ENCODE measurements around the gene SPEG. TPM values are rescaled to one million over a fixed set of nuclear protein-coding genes. Genes with fewer than 3 reads are reported as not detected.

The SPEG gene
- total and polyA plus RNA-seq, 2 of the 13 experiments (the other 11 are each of a cell fraction or from before 2014, with no cell fraction given) = 0.18 to 0.24 TPM

GRCh38 chr2:219543596-219544358 is 109.1 kb downstream of the SPEG start, which contains the start of the genes CHPF and TMEM198:
TSS of gene CHPF (minus strand) at chr2:219543809. CDS start at chr2:219543538, 271 bp downstream.
TSS of gene TMEM198 (plus strand) at chr2:219544028. CDS start at chr2:219544728, 700 bp downstream.
- BruUV-seq (replicated peaks) = no TSS peak
- Histone ChIP-seq H3K27me3 (ENCODE audit: control insufficient read depth in 1 of 2, insufficient read depth in 2 of 2, low read length in 2 of 2) (no peaks in the 10 kb centered on the region; a peak in 1 of 5 replicates), H3K4me1 (ENCODE audit: insufficient read depth, low read length) (peaks cover 51% of the 10 kb centered on the region), H3K9me3 (ENCODE audit: low read length) (no peaks in the 10 kb centered on the region), H2AFZ (ENCODE audit: low read length) (no peak within 1 kb of the TSS), H4K20me1 (ENCODE audit: insufficient read depth, low read length) (peaks cover 35% of the 10 kb centered on the region), H3K79me2 (ENCODE audit: insufficient read depth, low read length) (peaks cover 32% of the 10 kb centered on the region), H3K36me3 (replicated peaks in 1 of 2; ENCODE audit: control insufficient read depth in 1 of 2, insufficient read depth in 2 of 2, low read length in 2 of 2) (peaks cover 23 to 32% of the 10 kb centered on the region in 2 experiments), H3K27ac (ENCODE audit: extremely low read length, insufficient read depth, low read length) (peak within 1 kb of the TSS; percentile 82), H3K4me3 (replicated peaks in 1 of 3; ENCODE audit: insufficient read depth in 1 of 3, low read depth in 2 of 3, low read length in 3 of 3) (peak within 1 kb of the TSS; percentile 87 to 90 (median 89)), H3K9ac (ENCODE audit: insufficient read depth, low read depth, low read length) (peak within 1 kb of the TSS; percentile 84), H3K4me2 (ENCODE audit: low read depth, low read length) (peak within 1 kb of the TSS; percentile 97)
- CTCF ChIA-PET (ENCODE audit: low intra/inter-chr PET ratio, low total read pairs) = interaction anchor here (0.9 to 5.3 kb wide), 2 partner anchors 98 to 146 kb away, joined by 3 to 127 read pairs; no protein-coding TSS in a partner anchor
- in situ Hi-C loops (cut with HindIII; ENCODE audit: extremely low pct_ligation_motif_present, low pct_unique_long_range_greater_than_20kb) = loop anchor here (5.0 kb wide), 1 partner anchor 99 kb away; no protein-coding TSS in a partner anchor
- FAIRE-seq (peak; percentile 96), ATAC-seq (peak; percentile 78), DNase-seq (ENCODE audit: low spot score) (peak; percentile 99)
- POLR2A ChIA-PET = interaction anchor here (0.8 to 3.9 kb wide), 16 partner anchors 9 to 157 kb away, joined by 3 to 44 read pairs (median 4); partner anchors contain the start of genes DNPEP, GMPPA, INHA and OBSL1
- WGBS (ENCODE audit: low lambda C conversion rate) = 2% methylated on average over 9 of the region's 75 CpGs
- intact Hi-C loops (cut with micrococcal nuclease; ENCODE audit: unreplicated experiment) = loop anchor here (1.0 kb wide), 3 partner anchors 33 to 155 kb away; partner anchors contain the start of gene STK11IP
- no peak for TF ChIP-seq CENPX (CRISPR knock-in tag; IDR thresholded peaks at IDR 0.05)
- TF ChIP-seq HDAC2 (CRISPR knock-in tag; IDR thresholded peaks at IDR 0.05) = peak; percentile 86
- TF ChIP-seq POGZ (CRISPR knock-in tag; IDR thresholded peaks at IDR 0.05) = peak; percentile 91
- peak; percentile 88 for TF ChIP-seq ZMAT3 (CRISPR knock-in tag; conservative IDR thresholded peaks at IDR 0.05)
- TF ChIP-seq ATF7-NPFF (CRISPR knock-in tag; IDR thresholded peaks at IDR 0.05; ENCODE audit: low read depth) = peak; percentile 87
- peak; percentile 85; the same call in 1 of the 2 replicates for TF ChIP-seq HMGXB3 (CRISPR knock-in tag; IDR thresholded peaks at IDR 0.05; ENCODE audit: borderline replicate concordance)
- peak; percentile 45; the same call in 1 of the 2 replicates for TF ChIP-seq ZSCAN30 (CRISPR knock-in tag; IDR thresholded peaks at IDR 0.05)
- 0 out of 2 replicates have a peak, but pooled peaks have one; percentile 52 for TF ChIP-seq GMEB2 (CRISPR knock-in tag; IDR thresholded peaks at IDR 0.05; ENCODE audit: low read depth)
- TF ChIP-seq DMTF1 (CRISPR knock-in tag; IDR thresholded peaks at IDR 0.05) = no peak
- TF ChIP-seq NKX3-1 (CRISPR knock-in tag; IDR thresholded peaks at IDR 0.05) = peak; percentile 92
- TF ChIP-seq ZNF292 (CRISPR knock-in tag; IDR thresholded peaks at IDR 0.05; ENCODE audit: borderline replicate concordance, low read depth) = peak; percentile 60; the same call in 1 of the 2 replicates
- no peak for TF ChIP-seq ZNF451 (CRISPR knock-in tag; IDR thresholded peaks at IDR 0.05)
- TF ChIP-seq POLR2G (IDR thresholded peaks at IDR 0.05; ENCODE audit: low read depth, low read length) = peak; percentile 91
- peak; percentile 96 for TF ChIP-seq SAP130 (CRISPR knock-in tag; IDR thresholded peaks at IDR 0.05; ENCODE audit: low read depth)
